Right atrium auricular region (tissue), 2 donors: ENCODE results near the gene GDPD5. TPM values are rescaled to one million over a fixed set of nuclear protein-coding genes. Genes with fewer than 3 reads are reported as not detected.

ENCODE experiments used
- DNase-seq: peaks from one replicate; pipeline ENCODE4 v3.0.0-alpha.2; 2019; ENCODE audit warnings: low spot score
- H3K27ac ChIP-seq, 2 donors: fragments of 200-600 bp; sonication (generic); 1 replicate in 1 of 2; 2 replicates in 1 of 2; pipeline ENCODE4 v1.5.1; 2016 to 2019
- H3K27me3 ChIP-seq, 2 donors: fragments of 200-600 bp; sonication (generic); one replicate each; pipeline versions ENCODE4 v1.5.1 to v1.6.0; 2017 to 2019
- H3K36me3 ChIP-seq: fragments of 200-600 bp; sonication (generic); one replicate; pipeline ENCODE4 v1.5.1; 2016
- H3K4me1 ChIP-seq, 2 donors: fragments of 200-600 bp; sonication (generic); one replicate each; pipeline versions ENCODE4 v1.5.1 to v1.6.0; 2017 to 2019
- H3K4me3 ChIP-seq, 2 donors: fragments of 200-600 bp; sonication (generic); 1 replicate in 1 of 2; 2 replicates in 1 of 2; pipeline ENCODE4 v1.5.1; 2017 to 2019; ENCODE audit warnings: mild to moderate bottlenecking in 1 of 2, moderate library complexity in 1 of 2
- H3K9me3 ChIP-seq, 2 donors: fragments of 200-600 bp; sonication (generic); one replicate each; pipeline ENCODE4 v1.5.1; 2019
- total RNA-seq, 2 donors: library from RNA; depleted of rRNA; stranded (reverse); fragments of >200 nt; gene quantifications; one replicate each; pipeline ENCODE4 v1.1.0, GENCODE V29; 2016
- TF ChIP-seq, protein P1 (sequence below), 2 donors: fragments of 200-600 bp; sonication (generic); IDR thresholded peaks; one replicate each; pipeline ENCODE4 v1.5.1; 2019; ENCODE audit warnings: antibody characterized with exemption in 2 of 2

GDPD5 gene
- total RNA-seq, 2 donors from 2014 or later, result 3.5 to 6.1 TPM

DNA sequence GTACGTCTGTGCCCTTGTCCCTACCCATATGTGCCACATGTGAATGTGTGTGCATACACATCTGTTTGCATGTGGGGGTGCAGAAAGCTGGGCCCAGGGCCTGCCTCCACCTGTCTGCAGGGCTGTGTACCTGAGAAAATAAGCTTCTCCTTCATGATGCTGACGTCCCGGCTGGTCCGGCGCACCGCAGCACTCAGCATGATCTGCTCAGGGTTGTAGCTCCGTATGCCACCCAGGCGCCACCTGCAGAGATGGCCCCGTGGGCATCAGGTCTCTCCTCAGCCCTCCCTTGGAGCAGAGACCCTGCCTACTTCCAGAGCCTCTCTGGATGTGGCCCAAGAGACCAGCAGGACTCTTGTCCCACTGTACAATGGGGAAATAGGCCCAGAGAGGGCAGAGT is 88.9 kb downstream of the GDPD5 start:
- Histone ChIP-seq H3K9me3 (no peaks in the 10 kb centered on the region), H3K4me3 (no peak overlapping the region), H3K27ac (no peak overlapping the region), H3K4me1 (no peaks in the 10 kb centered on the region), H3K27me3 (no peaks in the 10 kb centered on the region), H3K36me3 (no peaks in the 10 kb centered on the region)
- DNase-seq, result no peak
- TF ChIP-seq, protein P1, sequence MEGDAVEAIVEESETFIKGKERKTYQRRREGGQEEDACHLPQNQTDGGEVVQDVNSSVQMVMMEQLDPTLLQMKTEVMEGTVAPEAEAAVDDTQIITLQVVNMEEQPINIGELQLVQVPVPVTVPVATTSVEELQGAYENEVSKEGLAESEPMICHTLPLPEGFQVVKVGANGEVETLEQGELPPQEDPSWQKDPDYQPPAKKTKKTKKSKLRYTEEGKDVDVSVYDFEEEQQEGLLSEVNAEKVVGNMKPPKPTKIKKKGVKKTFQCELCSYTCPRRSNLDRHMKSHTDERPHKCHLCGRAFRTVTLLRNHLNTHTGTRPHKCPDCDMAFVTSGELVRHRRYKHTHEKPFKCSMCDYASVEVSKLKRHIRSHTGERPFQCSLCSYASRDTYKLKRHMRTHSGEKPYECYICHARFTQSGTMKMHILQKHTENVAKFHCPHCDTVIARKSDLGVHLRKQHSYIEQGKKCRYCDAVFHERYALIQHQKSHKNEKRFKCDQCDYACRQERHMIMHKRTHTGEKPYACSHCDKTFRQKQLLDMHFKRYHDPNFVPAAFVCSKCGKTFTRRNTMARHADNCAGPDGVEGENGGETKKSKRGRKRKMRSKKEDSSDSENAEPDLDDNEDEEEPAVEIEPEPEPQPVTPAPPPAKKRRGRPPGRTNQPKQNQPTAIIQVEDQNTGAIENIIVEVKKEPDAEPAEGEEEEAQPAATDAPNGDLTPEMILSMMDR (IDR thresholded peaks at IDR 0.05), result no peak

DNA sequence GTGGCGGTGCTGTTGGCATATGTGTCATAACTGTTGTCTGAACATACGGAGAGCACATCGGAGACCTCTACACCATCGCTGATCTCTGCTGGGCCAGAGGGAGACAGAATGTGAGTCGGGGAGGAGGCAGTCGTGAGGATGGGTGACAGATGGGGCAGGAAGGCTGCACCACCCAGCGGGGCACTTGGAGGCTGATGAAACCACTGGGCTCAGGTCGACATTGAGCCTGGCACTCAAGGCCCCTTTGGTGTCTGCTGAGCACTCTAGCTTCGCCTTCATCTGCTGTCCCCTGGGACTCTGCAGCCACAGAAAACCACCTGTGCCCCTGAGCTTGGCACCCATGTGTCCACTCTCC is 90.2 kb downstream of the GDPD5 start:
- Histone ChIP-seq H3K36me3 (no peaks in the 10 kb centered on the region), H3K4me1 (peaks cover 0 to 4% of the 10 kb centered on the region in 2 donors), H3K9me3 (no peaks in the 10 kb centered on the region), H3K27me3 (peaks cover 0 to 9% of the 10 kb centered on the region in 2 donors), H3K27ac (no peak overlapping the region), H3K4me3 (no peak overlapping the region)
- TF ChIP-seq, protein P1 (IDR thresholded peaks at IDR 0.05), result no peak
- DNase-seq, result no peak

DNA sequence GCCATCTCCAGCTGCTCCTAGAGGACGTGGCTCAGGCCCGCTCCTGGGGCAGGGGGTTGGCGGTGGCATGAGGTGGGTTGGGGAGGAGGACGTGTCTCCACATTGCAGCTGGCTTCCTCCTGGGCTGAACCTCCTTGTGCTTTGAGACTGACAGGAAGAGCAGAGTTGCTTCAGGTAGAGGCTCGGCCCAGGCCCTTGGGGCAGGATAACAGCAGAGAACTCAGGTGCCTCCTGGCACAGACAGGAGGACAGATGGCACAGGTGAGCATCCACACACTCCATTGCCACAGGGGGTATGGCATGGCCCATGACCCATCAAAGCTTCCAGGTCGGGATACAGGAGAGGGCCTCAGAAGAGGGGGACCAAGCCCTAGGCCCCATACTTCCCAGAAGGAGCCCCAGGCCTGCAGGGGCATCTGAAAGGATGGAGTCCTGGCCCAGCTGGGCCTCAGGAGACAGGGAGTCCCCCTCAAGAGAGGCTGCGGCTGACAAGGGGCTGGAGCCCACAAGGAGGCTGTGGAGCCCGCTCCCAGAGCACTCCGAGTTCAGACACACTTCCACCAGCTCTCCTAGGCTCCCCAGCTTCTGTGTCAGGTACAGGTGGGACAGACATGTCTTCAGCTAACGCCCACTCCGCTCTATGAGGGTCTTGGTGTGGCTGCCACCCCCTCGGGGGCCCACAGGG is 90.7 kb downstream of the GDPD5 start:
- Histone ChIP-seq H3K9me3 (no peaks in the 10 kb centered on the region), H3K4me3 (no peak overlapping the region), H3K36me3 (no peaks in the 10 kb centered on the region), H3K27ac (no peak overlapping the region), H3K4me1 (peaks cover 0 to 7% of the 10 kb centered on the region in 2 donors), H3K27me3 (peaks cover 0 to 9% of the 10 kb centered on the region in 2 donors)
- TF ChIP-seq, protein P1 (IDR thresholded peaks at IDR 0.05), result no peak
- no peak for DNase-seq

DNA sequence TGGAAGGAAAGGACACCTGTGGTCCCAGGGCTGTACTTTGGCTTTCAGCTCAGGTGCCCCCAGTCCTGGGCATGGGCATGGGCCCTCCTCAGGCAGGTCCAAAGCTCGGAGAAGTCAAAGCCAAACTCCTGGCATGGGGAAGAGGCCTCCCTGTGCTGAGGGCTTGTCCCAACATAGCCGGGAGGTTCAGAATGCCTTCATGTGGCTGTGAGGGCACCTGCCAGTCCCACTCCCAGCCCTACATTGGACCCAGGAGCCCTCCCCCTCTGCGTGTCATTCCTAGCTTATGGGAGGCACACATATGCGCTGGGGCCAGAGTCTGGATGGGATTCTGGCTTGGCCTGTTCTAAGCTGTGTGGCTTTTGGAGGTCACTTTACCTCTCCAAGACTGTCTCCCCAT is 91.7 kb downstream of the GDPD5 start:
- Histone ChIP-seq H3K27ac (no peak overlapping the region), H3K9me3 (peaks cover 0 to 6% of the 10 kb centered on the region in 2 donors), H3K27me3 (peaks cover 0 to 9% of the 10 kb centered on the region in 2 donors), H3K4me3 (no peak overlapping the region), H3K4me1 (peaks cover 0 to 12% of the 10 kb centered on the region in 2 donors), H3K36me3 (no peaks in the 10 kb centered on the region)
- no peak for DNase-seq
- TF ChIP-seq, protein P1 (IDR thresholded peaks at IDR 0.05), result no peak

DNA sequence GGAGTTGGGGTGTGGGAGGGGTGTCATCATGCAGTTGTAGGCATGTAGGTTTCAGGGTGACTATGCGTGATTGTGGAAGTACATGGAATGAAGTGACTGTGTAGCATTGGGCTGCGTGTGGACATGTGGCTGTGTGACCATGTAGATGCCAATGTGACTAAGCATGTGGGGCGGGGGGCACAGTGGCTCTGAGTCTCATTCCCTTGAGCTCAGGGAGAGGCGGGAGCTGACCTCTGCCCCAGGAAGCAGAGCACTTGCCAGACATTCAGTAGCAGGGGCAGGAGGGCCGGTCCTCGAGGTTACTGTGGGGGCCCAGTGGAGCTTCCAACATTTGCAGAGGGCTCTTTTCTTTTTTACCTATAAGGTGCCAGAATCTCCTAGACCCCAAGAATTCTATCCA is 92.3 kb downstream of the GDPD5 start:
- Histone ChIP-seq H3K36me3 (no peaks in the 10 kb centered on the region), H3K4me1 (peaks cover 0 to 12% of the 10 kb centered on the region in 2 donors), H3K27ac (no peak overlapping the region), H3K27me3 (peaks cover 0 to 9% of the 10 kb centered on the region in 2 donors), H3K9me3 (peaks cover 0 to 6% of the 10 kb centered on the region in 2 donors), H3K4me3 (no peak overlapping the region)
- TF ChIP-seq, protein P1 (IDR thresholded peaks at IDR 0.05), result no peak
- no peak for DNase-seq

DNA sequence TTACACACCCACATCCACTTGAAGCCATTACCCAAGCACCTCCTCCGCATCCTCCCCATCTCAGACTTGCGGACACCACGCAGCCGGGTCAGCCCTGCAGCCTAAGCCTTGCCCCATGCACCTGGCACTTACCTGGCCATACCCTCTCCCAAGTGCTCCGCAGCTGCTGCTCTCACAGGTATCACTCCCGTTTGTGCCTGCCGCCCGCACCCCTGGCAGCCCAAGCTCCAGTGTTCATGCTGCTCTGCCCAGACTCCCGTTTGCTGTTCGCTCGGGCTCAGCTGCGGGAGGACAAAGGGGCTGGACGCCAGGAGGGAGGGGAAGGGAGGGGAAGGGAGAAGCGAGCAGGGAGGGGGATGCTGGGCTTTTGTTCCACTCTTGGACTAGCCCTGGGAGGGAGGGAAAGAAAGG is 92.8 kb downstream of the GDPD5 start, which contains the start of gene KLHL35:
Gene KLHL35, minus strand, starts transcription at position 293 of the 411 bp plus-strand sequence. CDS start 2,574 bp downstream, outside the sequence.
- no peak for DNase-seq
- no peak within 1 kb of the TSS for H3K27ac ChIP-seq
- TF ChIP-seq, protein P1 (IDR thresholded peaks at IDR 0.05), result no peak
- peaks cover 0 to 12% of the 10 kb centered on the region in 2 donors for H3K4me1 ChIP-seq
- no peak within 1 kb of the TSS for H3K4me3 ChIP-seq
- H3K9me3 ChIP-seq, result peaks cover 0 to 6% of the 10 kb centered on the region in 2 donors
- H3K27me3 ChIP-seq, result peaks cover 0 to 9% of the 10 kb centered on the region in 2 donors
- H3K36me3 ChIP-seq, result no peaks in the 10 kb centered on the region
